ENCODE results near the gene EYA3. TPM values are rescaled to one million over a fixed set of nuclear protein-coding genes. Genes with fewer than 3 reads are reported as not detected.

The EYA3 gene
- total RNA-seq, 4 donors from 2014 or later = 9.6 to 15.5 (median 12.6) TPM

- TF ChIP-seq CTCF (IDR thresholded peaks at IDR 0.05; ENCODE audit: low read depth) = no peak
These were observed 60.8 kb downstream of the EYA3 start for GRCh38 chr1:28027660-28028059.

- no peak for TF ChIP-seq CTCF (IDR thresholded peaks at IDR 0.05; ENCODE audit: low read depth)
These were observed 61.2 kb downstream of the EYA3 start for GRCh38 chr1:28027238-28027637.

DNA sequence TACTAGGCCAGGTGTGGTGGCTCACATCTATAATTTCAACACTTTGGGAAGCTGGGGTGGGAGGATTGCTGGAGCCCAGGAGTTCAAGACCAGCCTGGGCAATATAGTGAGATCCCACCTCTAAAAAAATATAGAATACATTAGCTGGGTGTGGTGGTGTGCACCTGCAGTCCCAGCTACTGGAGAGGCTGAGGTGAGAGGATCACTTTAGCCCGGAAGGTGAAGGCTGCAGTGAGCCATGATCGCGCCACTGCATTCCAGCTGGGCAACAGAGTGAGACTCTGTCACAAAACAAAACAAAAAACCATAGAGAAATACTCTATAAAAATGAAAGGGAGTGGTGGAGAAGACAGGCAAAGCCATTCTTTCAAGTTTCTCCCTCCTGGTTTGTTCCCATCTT, 62.1 kb downstream of the EYA3 start:
- no peak for TF ChIP-seq CTCF (IDR thresholded peaks at IDR 0.05; ENCODE audit: low read depth)

GRCh38 chr1:28021064-28021463, 67.3 kb downstream of the EYA3 start:
- no peak for TF ChIP-seq CTCF (IDR thresholded peaks at IDR 0.05; ENCODE audit: low read depth)

- TF ChIP-seq CTCF (IDR thresholded peaks at IDR 0.05; ENCODE audit: low read depth) = no peak
These were observed 77.4 kb downstream of the EYA3 start for GRCh38 chr1:28010969-28011368.

DNA sequence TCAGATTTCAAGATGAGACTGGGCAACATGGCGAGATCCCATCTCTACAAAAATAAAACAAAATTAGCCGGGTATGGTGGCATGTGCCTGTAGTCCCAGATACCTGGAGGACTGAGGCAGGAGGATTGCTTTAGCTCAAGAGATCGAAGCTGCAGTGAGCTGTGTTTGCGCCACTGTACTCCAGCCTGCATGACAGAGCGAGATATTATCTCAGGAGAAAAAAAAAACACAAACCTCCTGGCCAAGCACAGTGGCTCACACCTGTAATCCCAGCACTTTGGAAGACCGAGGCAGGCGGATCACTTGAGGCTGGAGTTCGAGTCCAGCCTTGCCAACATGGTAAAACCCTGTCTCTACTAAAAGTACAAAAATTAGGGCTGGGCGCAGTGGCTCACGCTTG, 85.8 kb downstream of the EYA3 start:
- TF ChIP-seq CTCF (IDR thresholded peaks at IDR 0.05; ENCODE audit: low read depth) = no peak

DNA sequence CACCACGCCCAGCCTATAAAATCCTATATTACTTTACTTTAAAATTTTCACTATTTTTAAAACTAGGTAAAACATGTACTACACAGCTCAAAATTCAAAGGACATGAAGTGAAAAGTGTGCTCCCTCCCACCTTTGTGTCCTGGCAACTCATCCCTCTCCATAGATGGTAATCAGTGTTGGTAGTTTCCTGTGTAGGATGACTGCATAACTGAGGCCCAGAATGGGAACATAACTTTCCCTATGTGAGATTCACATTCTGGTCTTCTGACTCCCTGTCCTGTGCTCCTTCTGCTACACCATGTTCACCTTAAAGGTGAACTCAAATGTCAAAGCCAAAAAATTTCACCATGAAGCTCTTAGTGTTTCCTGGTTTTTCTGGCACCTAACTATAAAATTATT, 89.4 kb downstream of the EYA3 start:
- no peak for TF ChIP-seq CTCF (IDR thresholded peaks at IDR 0.05; ENCODE audit: low read depth)

Data from subcutaneous adipose tissue (tissue), 4 donors.